GM23338 (cell line): Measurements from ENCODE around the gene TAF1A. TPM values are rescaled to one million over a fixed set of nuclear protein-coding genes. Genes with fewer than 3 reads are reported as not detected.

Source experiments
- ATAC-seq: fragments of 200-7000 bp; cut with Tn5 transposase; 3 replicates; pipeline ENCODE4 v1.9.1; 2020
- DNase-seq: peaks from one replicate; pipeline ENCODE4 v3.0.0-alpha.2; 2015; ENCODE audit warnings: low spot score
- H2AFZ ChIP-seq: fragments of 200-600 bp; sonication (generic); 2 replicates; pipeline ENCODE4 v1.8.0; 2016; ENCODE audit warnings: antibody characterized with exemption, mild to moderate bottlenecking, moderate library complexity
- H3F3A ChIP-seq: fragments of 200-600 bp; sonication (generic); replicated peaks from 2 replicates; pipeline ENCODE4 v1.8.0; 2017; ENCODE audit warnings: antibody characterized with exemption, mixed run types, low read depth
- H3K27ac ChIP-seq: fragments of 200-600 bp; sonication (generic); 2 replicates; pipeline ENCODE4 v1.6.1; 2016; ENCODE audit warnings: low read depth
- H3K27me3 ChIP-seq: fragments of 200-600 bp; sonication (generic); 2 replicates; pipeline ENCODE4 v1.8.0; 2016; ENCODE audit warnings: mild to moderate bottlenecking, mixed run types, moderate library complexity; ENCODE audit not compliant: insufficient read depth
- H3K36me3 ChIP-seq: fragments of 200-600 bp; sonication (generic); 2 replicates; pipeline ENCODE4 v1.8.0; 2016; ENCODE audit warnings: mild to moderate bottlenecking; ENCODE audit not compliant: insufficient read depth
- H3K4me1 ChIP-seq: fragments of 200-600 bp; sonication (generic); 2 replicates; pipeline ENCODE4 v1.8.0; 2016; ENCODE audit warnings: mild to moderate bottlenecking, moderate library complexity; ENCODE audit not compliant: insufficient read depth
- H3K4me2 ChIP-seq: fragments of 200-600 bp; sonication (generic); 2 replicates; pipeline ENCODE4 v1.7.1; 2017; ENCODE audit warnings: mixed run types
- H3K4me3 ChIP-seq: fragments of 200-600 bp; sonication (generic); 2 replicates; pipeline ENCODE4 v1.6.1; 2016; ENCODE audit warnings: mixed run types
- H3K79me2 ChIP-seq: fragments of 200-600 bp; sonication (generic); replicated peaks from 2 replicates; pipeline ENCODE4 v1.8.0; 2017; ENCODE audit warnings: mild to moderate bottlenecking; ENCODE audit not compliant: insufficient read depth
- H3K9me2 ChIP-seq: fragments of 200-600 bp; sonication (generic); 2 replicates; pipeline ENCODE4 v1.8.0; 2017; ENCODE audit not compliant: insufficient read depth
- H4K20me1 ChIP-seq: fragments of 200-600 bp; sonication (generic); replicated peaks from 2 replicates; pipeline ENCODE4 v1.8.0; 2017; ENCODE audit warnings: mild to moderate bottlenecking; ENCODE audit not compliant: insufficient read depth
- H3K27ac Mint-ChIP-seq: 2 replicates; pipeline ENCODE4 v1.8.0; 2020; ENCODE audit warnings: inconsistent platforms, mild to moderate bottlenecking, moderate library complexity, mixed read lengths
- H3K27me3 Mint-ChIP-seq: 3 replicates; pipeline ENCODE4 v1.8.0; 2022; ENCODE audit warnings: low read depth, mild to moderate bottlenecking, moderate library complexity, mixed read lengths, inconsistent platforms; ENCODE audit not compliant: insufficient read depth, poor library complexity
- H3K36me3 Mint-ChIP-seq: 3 replicates; pipeline ENCODE4 v1.8.0; 2021; ENCODE audit warnings: low read depth, mild to moderate bottlenecking, inconsistent platforms, moderate library complexity, mixed read lengths
- H3K4me1 Mint-ChIP-seq: 3 replicates; pipeline ENCODE4 v1.8.0; 2020; ENCODE audit warnings: mild to moderate bottlenecking, inconsistent platforms, mixed read lengths
- H3K4me3 Mint-ChIP-seq: 3 replicates; pipeline ENCODE4 v1.8.0; 2021; ENCODE audit warnings: moderate library complexity, mild to moderate bottlenecking, inconsistent platforms, mixed read lengths
- H3K9me3 Mint-ChIP-seq: 3 replicates; pipeline ENCODE4 v1.8.0; 2020; ENCODE audit warnings: moderate library complexity, mild to moderate bottlenecking, inconsistent platforms, mixed read lengths
- JUNB ChIP-seq: IDR thresholded peaks from one replicate; pipeline ENCODE4 v1.6.1; 2016; ENCODE audit warnings: antibody characterized with exemption; ENCODE audit not compliant: unreplicated experiment
- ZNF114 ChIP-seq: fragments of 250-450 bp; sonication (Bioruptor Pico); IDR thresholded peaks from 2 replicates; pipeline ENCODE4 v1.5.0; 2020; ENCODE audit warnings: mild to moderate bottlenecking, moderate library complexity
- polyA plus RNA-seq: library from polyadenylated mRNA; unstranded; fragments of >200 nt; fragmentation: Nextera tagmentation; extraction: Ambion mirVana; gene quantifications from 2 replicates; pipeline ENCODE4 v1.2.1, GENCODE V29; 2016
- total RNA-seq: library from RNA; depleted of rRNA; stranded (reverse); fragments of >200 nt; shearing (Covaris generic); gene quantifications from 2 replicates; pipeline ENCODE4 v1.2.3, GENCODE V29; 2014
- TF ChIP-seq, protein P1 (sequence below): fragments of 250-450 bp; sonication (Bioruptor Pico); IDR thresholded peaks from 2 replicates; pipeline ENCODE4 v1.5.0; 2020; ENCODE audit warnings: mild to moderate bottlenecking, moderate library complexity
- TF ChIP-seq, protein P2 (sequence below): IDR thresholded peaks from 2 replicates; pipeline ENCODE4 v1.6.1; 2016; ENCODE audit warnings: antibody characterized with exemption

The TAF1A gene
- total and polyA plus RNA-seq, 2 experiments from 2014 or later = 5.5 to 13.3 TPM

DNA sequence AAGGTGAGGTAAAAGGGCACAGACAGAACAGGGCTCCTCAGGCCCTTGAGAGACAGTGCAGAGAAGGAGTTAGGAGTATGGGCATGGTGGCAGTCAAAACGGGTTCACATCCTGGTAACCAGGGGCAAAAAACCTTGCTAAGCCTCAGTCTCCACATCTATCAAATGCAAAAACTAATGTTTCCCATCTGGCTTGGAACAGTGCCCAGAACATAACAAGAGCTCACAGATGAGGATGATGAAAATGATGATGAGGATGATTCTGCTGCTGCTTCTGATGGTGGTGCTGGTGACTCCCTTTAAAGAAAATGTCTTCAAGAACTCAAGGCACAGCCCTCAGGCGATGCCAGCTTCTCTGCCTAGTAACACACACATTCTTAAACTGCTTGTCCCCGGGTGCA, 65.9 kb downstream of the TAF1A start:
- no peaks in the 10 kb centered on the region for H3K36me3 ChIP-seq
- no peak overlapping the region for H3K4me2 ChIP-seq
- no peak overlapping the region for H3K27ac Mint-ChIP-seq
- H3K27ac ChIP-seq = no peak overlapping the region
- H3K9me2 ChIP-seq = no peaks in the 10 kb centered on the region; the same call in 1 of the 2 replicates
- no peaks in the 10 kb centered on the region for H3K36me3 Mint-ChIP-seq
- TF ChIP-seq, protein P1, sequence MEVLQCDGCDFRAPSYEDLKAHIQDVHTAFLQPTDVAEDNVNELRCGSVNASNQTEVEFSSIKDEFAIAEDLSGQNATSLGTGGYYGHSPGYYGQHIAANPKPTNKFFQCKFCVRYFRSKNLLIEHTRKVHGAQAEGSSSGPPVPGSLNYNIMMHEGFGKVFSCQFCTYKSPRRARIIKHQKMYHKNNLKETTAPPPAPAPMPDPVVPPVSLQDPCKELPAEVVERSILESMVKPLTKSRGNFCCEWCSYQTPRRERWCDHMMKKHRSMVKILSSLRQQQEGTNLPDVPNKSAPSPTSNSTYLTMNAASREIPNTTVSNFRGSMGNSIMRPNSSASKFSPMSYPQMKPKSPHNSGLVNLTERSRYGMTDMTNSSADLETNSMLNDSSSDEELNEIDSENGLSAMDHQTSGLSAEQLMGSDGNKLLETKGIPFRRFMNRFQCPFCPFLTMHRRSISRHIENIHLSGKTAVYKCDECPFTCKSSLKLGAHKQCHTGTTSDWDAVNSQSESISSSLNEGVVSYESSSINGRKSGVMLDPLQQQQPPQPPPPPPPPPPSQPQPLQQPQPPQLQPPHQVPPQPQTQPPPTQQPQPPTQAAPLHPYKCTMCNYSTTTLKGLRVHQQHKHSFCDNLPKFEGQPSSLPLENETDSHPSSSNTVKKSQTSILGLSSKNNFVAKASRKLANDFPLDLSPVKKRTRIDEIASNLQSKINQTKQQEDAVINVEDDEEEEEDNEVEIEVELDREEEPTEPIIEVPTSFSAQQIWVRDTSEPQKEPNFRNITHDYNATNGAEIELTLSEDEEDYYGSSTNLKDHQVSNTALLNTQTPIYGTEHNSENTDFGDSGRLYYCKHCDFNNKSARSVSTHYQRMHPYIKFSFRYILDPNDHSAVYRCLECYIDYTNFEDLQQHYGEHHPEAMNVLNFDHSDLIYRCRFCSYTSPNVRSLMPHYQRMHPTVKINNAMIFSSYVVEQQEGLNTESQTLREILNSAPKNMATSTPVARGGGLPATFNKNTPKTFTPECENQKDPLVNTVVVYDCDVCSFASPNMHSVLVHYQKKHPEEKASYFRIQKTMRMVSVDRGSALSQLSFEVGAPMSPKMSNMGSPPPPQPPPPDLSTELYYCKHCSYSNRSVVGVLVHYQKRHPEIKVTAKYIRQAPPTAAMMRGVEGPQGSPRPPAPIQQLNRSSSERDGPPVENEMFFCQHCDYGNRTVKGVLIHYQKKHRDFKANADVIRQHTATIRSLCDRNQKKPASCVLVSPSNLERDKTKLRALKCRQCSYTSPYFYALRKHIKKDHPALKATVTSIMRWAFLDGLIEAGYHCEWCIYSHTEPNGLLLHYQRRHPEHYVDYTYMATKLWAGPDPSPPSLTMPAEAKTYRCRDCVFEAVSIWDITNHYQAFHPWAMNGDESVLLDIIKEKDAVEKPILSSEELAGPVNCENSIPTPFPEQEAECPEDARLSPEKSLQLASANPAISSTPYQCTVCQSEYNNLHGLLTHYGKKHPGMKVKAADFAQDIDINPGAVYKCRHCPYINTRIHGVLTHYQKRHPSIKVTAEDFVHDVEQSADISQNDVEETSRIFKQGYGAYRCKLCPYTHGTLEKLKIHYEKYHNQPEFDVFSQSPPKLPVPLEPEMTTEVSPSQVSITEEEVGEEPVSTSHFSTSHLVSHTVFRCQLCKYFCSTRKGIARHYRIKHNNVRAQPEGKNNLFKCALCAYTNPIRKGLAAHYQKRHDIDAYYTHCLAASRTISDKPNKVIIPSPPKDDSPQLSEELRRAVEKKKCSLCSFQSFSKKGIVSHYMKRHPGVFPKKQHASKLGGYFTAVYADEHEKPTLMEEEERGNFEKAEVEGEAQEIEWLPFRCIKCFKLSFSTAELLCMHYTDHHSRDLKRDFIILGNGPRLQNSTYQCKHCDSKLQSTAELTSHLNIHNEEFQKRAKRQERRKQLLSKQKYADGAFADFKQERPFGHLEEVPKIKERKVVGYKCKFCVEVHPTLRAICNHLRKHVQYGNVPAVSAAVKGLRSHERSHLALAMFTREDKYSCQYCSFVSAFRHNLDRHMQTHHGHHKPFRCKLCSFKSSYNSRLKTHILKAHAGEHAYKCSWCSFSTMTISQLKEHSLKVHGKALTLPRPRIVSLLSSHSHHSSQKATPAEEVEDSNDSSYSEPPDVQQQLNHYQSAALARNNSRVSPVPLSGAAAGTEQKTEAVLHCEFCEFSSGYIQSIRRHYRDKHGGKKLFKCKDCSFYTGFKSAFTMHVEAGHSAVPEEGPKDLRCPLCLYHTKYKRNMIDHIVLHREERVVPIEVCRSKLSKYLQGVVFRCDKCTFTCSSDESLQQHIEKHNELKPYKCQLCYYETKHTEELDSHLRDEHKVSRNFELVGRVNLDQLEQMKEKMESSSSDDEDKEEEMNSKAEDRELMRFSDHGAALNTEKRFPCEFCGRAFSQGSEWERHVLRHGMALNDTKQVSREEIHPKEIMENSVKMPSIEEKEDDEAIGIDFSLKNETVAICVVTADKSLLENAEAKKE (CRISPR knock-in tag) = no peak
- no peak for TF ChIP-seq ZNF114 (CRISPR knock-in tag)
- TF ChIP-seq, protein P2, sequence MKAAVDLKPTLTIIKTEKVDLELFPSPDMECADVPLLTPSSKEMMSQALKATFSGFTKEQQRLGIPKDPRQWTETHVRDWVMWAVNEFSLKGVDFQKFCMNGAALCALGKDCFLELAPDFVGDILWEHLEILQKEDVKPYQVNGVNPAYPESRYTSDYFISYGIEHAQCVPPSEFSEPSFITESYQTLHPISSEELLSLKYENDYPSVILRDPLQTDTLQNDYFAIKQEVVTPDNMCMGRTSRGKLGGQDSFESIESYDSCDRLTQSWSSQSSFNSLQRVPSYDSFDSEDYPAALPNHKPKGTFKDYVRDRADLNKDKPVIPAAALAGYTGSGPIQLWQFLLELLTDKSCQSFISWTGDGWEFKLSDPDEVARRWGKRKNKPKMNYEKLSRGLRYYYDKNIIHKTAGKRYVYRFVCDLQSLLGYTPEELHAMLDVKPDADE = no peak
- TF ChIP-seq JUNB = no peak
- peaks cover 5% of the 10 kb centered on the region for H3K27me3 Mint-ChIP-seq
- no peaks in the 10 kb centered on the region for H3K4me1 ChIP-seq
- ATAC-seq (no peak), DNase-seq (no peak)
- no peaks in the 10 kb centered on the region for H3K9me3 Mint-ChIP-seq
- no peaks in the 10 kb centered on the region for H3K4me1 Mint-ChIP-seq
- no peak overlapping the region for H3K4me3 ChIP-seq
- H4K20me1 ChIP-seq = no peaks in the 10 kb centered on the region
- no peaks in the 10 kb centered on the region for H3K79me2 ChIP-seq
- H2AFZ ChIP-seq = 0 out of 2 replicates have a peak overlapping the region, but pooled peaks have one; percentile 10
- H3F3A ChIP-seq = no peaks in the 10 kb centered on the region
- no peaks in the 10 kb centered on the region for H3K27me3 ChIP-seq
- H3K4me3 Mint-ChIP-seq = no peak overlapping the region
